SK-N-MC (cell line): ENCODE results near the gene ITGB5.

Source experiments
- DNase-seq: peaks from one replicate; pipeline ENCODE4 v3.0.0-alpha.2; 2011; ENCODE audit warnings: low read depth, low spot score
- H3K27ac ChIP-seq: fragments of 200-600 bp; sonication (generic); 2 replicates; pipeline ENCODE4 v1.5.1; 2016; ENCODE audit warnings: mixed run types
- H3K36me3 ChIP-seq: fragments of 200-600 bp; sonication (generic); 2 replicates; pipeline ENCODE4 v1.6.1; 2017; ENCODE audit warnings: antibody characterized with exemption, low read length, mixed read lengths; ENCODE audit not compliant: insufficient read depth
- H3K4me3 ChIP-seq: fragments of 200-600 bp; sonication (generic); 2 replicates; pipeline ENCODE4 v1.5.1; 2016
- H3K9ac ChIP-seq: fragments of 200-600 bp; sonication (generic); 2 replicates; pipeline ENCODE4 v1.8.0; 2017; ENCODE audit warnings: mixed run types, mixed read lengths; ENCODE audit not compliant: insufficient read length
- H3K9me3 ChIP-seq: fragments of 200-600 bp; sonication (generic); 2 replicates; pipeline ENCODE4 v1.6.1; 2017; ENCODE audit warnings: low read depth, mild to moderate bottlenecking, antibody characterized with exemption, low read length, moderate library complexity, mixed read lengths
- EZH2 ChIP-seq: fragments of 200-600 bp; sonication (generic); IDR thresholded peaks from one replicate; pipeline ENCODE4 v1.6.1; 2017; ENCODE audit warnings: antibody characterized with exemption
- FOXP2 ChIP-seq: optimal IDR thresholded peaks from 2 replicates; pipeline ENCODE3; 2011; ENCODE audit warnings: mild to moderate bottlenecking, moderate library complexity; ENCODE audit not compliant: insufficient read depth; ENCODE audit errors: extremely low read length, control extremely low read depth
- POLR2AphosphoS5 ChIP-seq: IDR thresholded peaks from 2 replicates; pipeline ENCODE4 v1.6.1; 2012; ENCODE audit warnings: mild to moderate bottlenecking, low read depth, low read length, borderline replicate concordance

Gene ITGB5

GRCh38 chr3:124926426-124927101 lies 39.4 kb upstream of the ITGB5 start:
- Histone ChIP-seq H3K9me3 (no peaks in the 10 kb centered on the region), H3K9ac (no peak overlapping the region), H3K27ac (no peak overlapping the region), H3K36me3 (no peaks in the 10 kb centered on the region), H3K4me3 (no peak overlapping the region)
- TF ChIP-seq EZH2 (no peak), POLR2AphosphoS5 (no peak), FOXP2 (no peak)
- no peak for DNase-seq

- Histone ChIP-seq H3K4me3 (no peak overlapping the region), H3K27ac (no peak overlapping the region), H3K9ac (no peak overlapping the region), H3K36me3 (no peaks in the 10 kb centered on the region), H3K9me3 (no peaks in the 10 kb centered on the region)
- DNase-seq, result no peak
- TF ChIP-seq EZH2 (no peak), POLR2AphosphoS5 (no peak), FOXP2 (no peak)
Observed at GRCh38 chr3:124924741-124925140, 37.6 kb upstream of the ITGB5 start.

- Histone ChIP-seq H3K4me3 (no peak overlapping the region), H3K9me3 (no peaks in the 10 kb centered on the region), H3K9ac (no peak overlapping the region), H3K36me3 (no peaks in the 10 kb centered on the region), H3K27ac (no peak overlapping the region)
- no peak for DNase-seq
- TF ChIP-seq POLR2AphosphoS5 (no peak), FOXP2 (no peak), EZH2 (no peak)
Observed at GRCh38 chr3:124923833-124924232, 36.7 kb upstream of the ITGB5 start.

GRCh38 chr3:124920718-124921117 lies 33.6 kb upstream of the ITGB5 start:
- TF ChIP-seq FOXP2 (no peak), POLR2AphosphoS5 (no peak), EZH2 (no peak)
- DNase-seq, result no peak
- Histone ChIP-seq H3K9ac (no peak overlapping the region), H3K4me3 (no peak overlapping the region), H3K27ac (no peak overlapping the region), H3K36me3 (no peaks in the 10 kb centered on the region), H3K9me3 (no peaks in the 10 kb centered on the region)

- no peak overlapping the region for H3K9ac ChIP-seq
- no peak overlapping the region for H3K4me3 ChIP-seq
- H3K27ac ChIP-seq, result no peak overlapping the region
- DNase-seq, result no peak
- TF ChIP-seq POLR2AphosphoS5 (no peak), EZH2 (no peak), FOXP2 (no peak)
- H3K36me3 ChIP-seq, result no peaks in the 10 kb centered on the region
- no peaks in the 10 kb centered on the region for H3K9me3 ChIP-seq
Observed at GRCh38 chr3:124919756-124920155, 32.6 kb upstream of the ITGB5 start.

- TF ChIP-seq FOXP2, result no peak
- TF ChIP-seq POLR2AphosphoS5, result no peak
- no peak for TF ChIP-seq EZH2
- no peak for DNase-seq
- Histone ChIP-seq H3K4me3 (no peak overlapping the region), H3K27ac (no peak overlapping the region), H3K36me3 (no peaks in the 10 kb centered on the region), H3K9ac (no peak overlapping the region), H3K9me3 (no peaks in the 10 kb centered on the region)
Observed at GRCh38 chr3:124918524-124918923, 31.4 kb upstream of the ITGB5 start.

GRCh38 chr3:124916837-124917409 lies 29.8 kb upstream of the ITGB5 start:
- Histone ChIP-seq H3K9me3 (no peaks in the 10 kb centered on the region), H3K36me3 (no peaks in the 10 kb centered on the region), H3K27ac (no peak overlapping the region), H3K9ac (no peak overlapping the region), H3K4me3 (no peak overlapping the region)
- TF ChIP-seq POLR2AphosphoS5, result no peak
- no peak for TF ChIP-seq FOXP2
- no peak for TF ChIP-seq EZH2
- DNase-seq, result no peak

- no peaks in the 10 kb centered on the region for H3K36me3 ChIP-seq
- H3K9me3 ChIP-seq, result no peaks in the 10 kb centered on the region
- no peak overlapping the region for H3K4me3 ChIP-seq
- no peak overlapping the region for H3K9ac ChIP-seq
- no peak for DNase-seq
- TF ChIP-seq EZH2 (no peak), POLR2AphosphoS5 (no peak), FOXP2 (no peak)
- no peak overlapping the region for H3K27ac ChIP-seq
Observed at GRCh38 chr3:124915254-124915653, 28.1 kb upstream of the ITGB5 start.
